AG04450 (cell line): ENCODE data around the gene PRKAG1. TPM values are rescaled to one million over a fixed set of nuclear protein-coding genes. Genes with fewer than 3 reads are reported as not detected.

ENCODE experiments used
- CTCF ChIA-PET: fragments of 300-600, 350-600 bp; formaldehyde crosslinking; extraction: SDS; loops from one replicate; lab custom pipeline; 2022; ENCODE audit warnings: antibody characterized with exemption, inconsistent platforms; lab: Charles Lee
- POLR2A ChIA-PET: fragments of 350-600 bp; formaldehyde crosslinking; extraction: SDS; loops from one replicate; lab custom pipeline; 2021; ENCODE audit warnings: antibody characterized with exemption, inconsistent platforms; lab: Yijun Ruan, JAX
- DNase-seq: peaks from one replicate; pipeline ENCODE4 v3.0.0-alpha.2; 2011; ENCODE audit warnings: low read depth, low spot score
- H3K27ac ChIP-seq: one replicate; pipeline ENCODE4 v1.5.1; 2012; ENCODE audit warnings: low read depth, low read length, control low read depth
- H3K27me3 ChIP-seq: one replicate; pipeline ENCODE4 v1.6.0; 2012; ENCODE audit warnings: low read length; ENCODE audit not compliant: control insufficient read depth, insufficient read depth
- H3K4me3 ChIP-seq: 2 replicates; pipeline ENCODE4 v1.5.1; 2011; ENCODE audit warnings: mild to moderate bottlenecking, low read depth, low read length, control low read depth
- H3K9me3 ChIP-seq: 2 replicates; pipeline ENCODE4 v1.5.1; 2012; ENCODE audit warnings: low read length; ENCODE audit not compliant: control insufficient read depth, insufficient read depth
- CTCF ChIP-seq: IDR thresholded peaks from 2 replicates; pipeline ENCODE4 v1.5.1; 2011; ENCODE audit warnings: low read depth, low read length, control low read depth, inconsistent platforms
- polyA plus RNA-seq: library from polyadenylated mRNA; depleted of rRNA; stranded (reverse); fragments of >200 nt; gene quantifications from 2 replicates; pipeline ENCODE4 v1.2.3, GENCODE V29; 2011

PRKAG1 gene
- polyA plus RNA-seq, 1 experiment = 130 TPM

DNA sequence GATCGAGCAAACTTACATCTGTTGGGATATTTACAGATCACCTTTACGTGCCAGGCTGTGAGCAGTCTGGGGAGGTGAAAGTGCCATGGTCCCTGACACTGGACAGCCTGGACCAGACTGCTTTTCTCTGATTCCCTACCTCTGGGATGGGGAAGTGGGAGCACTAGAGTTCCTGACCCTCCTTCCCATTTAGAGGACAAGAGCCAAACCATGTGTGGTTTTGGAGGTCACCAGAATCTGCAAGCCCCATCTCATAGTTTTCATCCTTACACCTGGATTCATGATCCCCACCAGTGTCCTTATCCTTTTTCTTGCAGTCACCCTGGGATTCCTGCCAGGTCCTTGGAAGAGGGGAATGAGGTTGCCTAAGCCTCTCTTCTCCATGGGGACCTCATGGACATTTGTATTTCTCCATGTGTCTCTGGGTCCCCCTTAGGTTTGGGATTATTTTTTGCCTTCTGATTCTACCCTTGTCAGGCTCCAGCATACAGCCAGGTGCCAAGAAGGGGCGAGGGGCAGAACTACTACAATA lies 45.6 kb downstream of the PRKAG1 start:
- CTCF ChIA-PET = interaction anchor here (0.6 to 11.8 kb wide), 9 partner anchors 10 to 1873 kb away, joined by 3 to 95 read pairs (median 3); no protein-coding TSS in a partner anchor
- no peaks in the 10 kb centered on the region; the same call in 1 of the 2 replicates for H3K9me3 ChIP-seq
- H3K27ac ChIP-seq = no peak overlapping the region
- H3K4me3 ChIP-seq = no peak overlapping the region
- POLR2A ChIA-PET = interaction anchor here (0.7 to 2.1 kb wide), 2 partner anchors 16 to 23 kb away, joined by 5 to 13 read pairs; partner anchors contain the start of gene ARF3
- TF ChIP-seq CTCF = no peak
- no peak for DNase-seq
- H3K27me3 ChIP-seq = peaks cover 42% of the 10 kb centered on the region

DNA sequence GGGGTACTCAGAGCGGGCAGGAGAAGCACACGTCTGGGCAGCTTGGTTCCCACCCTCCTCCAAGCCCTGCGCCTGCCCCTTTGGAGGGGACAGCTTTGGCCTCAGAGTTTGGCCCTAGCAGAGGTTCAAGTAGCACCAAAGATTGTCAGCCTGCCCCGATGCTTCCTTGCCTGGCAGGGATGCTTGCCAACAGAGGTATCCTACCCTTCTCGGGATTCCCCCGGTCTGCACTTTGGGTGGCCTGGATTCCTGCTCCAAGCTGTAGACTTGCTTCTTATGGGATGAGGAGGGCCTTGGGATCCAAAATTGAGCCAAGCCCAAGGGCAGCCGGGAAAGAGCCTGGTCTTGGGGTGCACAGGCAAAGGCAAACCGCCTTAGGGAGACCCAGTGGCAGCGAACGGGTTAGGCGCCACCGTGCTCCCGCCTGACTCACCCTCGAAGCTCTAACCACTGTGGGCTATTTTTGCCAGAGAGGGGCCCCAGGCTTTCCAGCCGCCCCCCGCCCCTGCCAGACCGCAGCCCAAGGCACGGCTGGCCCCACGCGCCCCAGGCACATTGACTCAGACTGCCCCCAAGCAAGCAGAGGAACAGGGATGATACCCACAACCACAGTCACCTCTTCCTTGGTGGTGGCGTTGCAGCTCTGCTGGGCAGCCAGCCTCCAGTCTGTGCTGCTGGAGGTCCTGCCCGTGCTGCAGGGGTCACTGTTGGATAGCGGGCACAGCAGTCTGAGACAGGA lies 46.2 kb downstream of the PRKAG1 start:
- TF ChIP-seq CTCF = 0 out of 2 replicates have a peak, but pooled peaks have one; percentile 9
- ChIA-PET POLR2A (interaction anchor here (2.1 kb wide), 1 partner anchor 15 kb away, joined by 13 read pairs; the partner anchor contains the start of gene ARF3), CTCF (interaction anchor here (1.0 to 2.0 kb wide), 2 partner anchors 11 to 16 kb away, joined by 3 to 10 read pairs; no protein-coding TSS in a partner anchor)
- Histone ChIP-seq H3K9me3 (no peaks in the 10 kb centered on the region; the same call in 1 of the 2 replicates), H3K27me3 (peaks cover 37% of the 10 kb centered on the region), H3K4me3 (no peak overlapping the region), H3K27ac (no peak overlapping the region)
- DNase-seq = no peak

- Histone ChIP-seq H3K4me3 (no peak overlapping the region; the same call in 1 of the 2 replicates), H3K27me3 (peaks cover 40% of the 10 kb centered on the region), H3K27ac (no peak overlapping the region), H3K9me3 (no peaks in the 10 kb centered on the region; the same call in 1 of the 2 replicates)
- DNase-seq = no peak
- CTCF ChIA-PET = interaction anchor here (1.4 to 5.1 kb wide), 3 partner anchors 17 to 118 kb away, joined by 3 to 28 read pairs (median 10); no protein-coding TSS in a partner anchor
- POLR2A ChIA-PET = interaction anchor here (2.1 kb wide), 1 partner anchor 13 kb away, joined by 13 read pairs; the partner anchor contains the start of gene ARF3
- no peak for TF ChIP-seq CTCF
Measured at GRCh38 chr12:48970702-48971334, 47.8 kb downstream of the PRKAG1 start.

DNA sequence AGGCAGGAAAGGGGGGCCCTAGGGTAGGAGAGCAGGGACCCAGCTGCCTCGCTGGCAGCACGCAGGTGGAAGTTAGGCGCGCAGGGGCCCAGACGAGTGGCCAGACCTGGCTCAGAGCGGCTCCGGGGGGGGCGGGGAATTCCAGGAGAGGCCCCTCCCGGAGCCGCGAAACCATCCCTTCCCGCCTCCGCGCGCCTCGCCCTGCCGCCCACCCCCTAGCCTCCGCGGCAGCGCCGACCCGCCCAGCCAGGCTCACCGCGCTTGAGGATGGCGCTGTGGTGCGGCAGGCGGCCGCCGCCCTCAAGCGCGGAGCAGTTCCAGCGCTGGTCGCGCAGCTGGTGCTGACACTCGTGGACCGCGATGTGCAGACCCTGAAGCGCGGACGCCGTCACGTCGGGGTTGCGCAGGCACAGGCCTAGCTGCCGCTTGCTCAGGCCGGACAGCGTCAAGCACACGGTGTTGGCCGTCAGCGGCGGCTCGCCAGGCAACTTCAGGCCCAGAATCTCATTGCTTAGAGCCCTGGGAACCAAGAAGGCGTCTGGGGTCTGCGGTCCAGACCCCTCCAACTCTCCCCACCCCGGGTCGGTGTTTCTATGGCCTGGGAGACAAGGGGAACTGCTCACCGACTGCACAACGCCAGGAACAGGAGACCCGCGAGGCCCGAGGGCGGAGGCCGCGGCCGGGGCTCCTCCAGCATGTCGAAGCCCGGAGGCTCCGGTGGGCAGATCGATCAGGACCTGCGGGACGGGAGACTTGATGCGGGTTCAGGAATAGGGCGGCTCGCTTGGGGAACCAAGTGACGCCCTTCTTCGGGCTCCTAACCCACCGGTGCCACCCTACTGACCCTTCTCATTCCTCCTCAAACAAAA lies 48.5 kb downstream of the PRKAG1 start:
- Histone ChIP-seq H3K27ac (no peak overlapping the region), H3K27me3 (peaks cover 41% of the 10 kb centered on the region), H3K4me3 (no peak overlapping the region; the same call in 1 of the 2 replicates), H3K9me3 (no peaks in the 10 kb centered on the region; the same call in 1 of the 2 replicates)
- no peak for DNase-seq
- ChIA-PET POLR2A (interaction anchor here (1.0 kb wide), 1 partner anchor 100 kb away, joined by 5 read pairs; the partner anchor contains the start of gene RHEBL1), CTCF (interaction anchor here (1.4 to 5.1 kb wide), 3 partner anchors 8 to 117 kb away, joined by 3 to 37 read pairs (median 28); partner anchors contain the start of gene WNT1)
- TF ChIP-seq CTCF = no peak
